ENCODE measurements around the gene SLC16A10.
"Not testable (repeated sequence)": the region's sequence is repeated elsewhere in the genome, so short reads cannot be mapped to it uniquely, and the experiment has no call there.

The SLC16A10 gene

GRCh38 chr6:111220383-111221031 lies 133.2 kb downstream of the SLC16A10 start:
- no peak for DNase-seq (ENCODE audit: low read depth)

- DNase-seq (ENCODE audit: low read depth) = no peak
These were observed 134.5 kb downstream of the SLC16A10 start for GRCh38 chr6:111221804-111222203.

GRCh38 chr6:111222341-111222740 lies 135.0 kb downstream of the SLC16A10 start:
- DNase-seq (ENCODE audit: low read depth) = no peak

GRCh38 chr6:111228094-111228493 lies 140.8 kb downstream of the SLC16A10 start:
- no peak for DNase-seq (ENCODE audit: low read depth)

GRCh38 chr6:111230351-111231089 lies 143.2 kb downstream of the SLC16A10 start:
- no peak for DNase-seq (ENCODE audit: low read depth)

GRCh38 chr6:111231090-111231459 lies 143.8 kb downstream of the SLC16A10 start:
- DNase-seq (ENCODE audit: low read depth) = no peak

GRCh38 chr6:111237852-111238251 lies 150.5 kb downstream of the SLC16A10 start:
- no peak for DNase-seq (ENCODE audit: low read depth)

GRCh38 chr6:111238464-111239119 lies 151.3 kb downstream of the SLC16A10 start:
- no peak for DNase-seq (ENCODE audit: low read depth)

GRCh38 chr6:111239461-111239860 lies 152.2 kb downstream of the SLC16A10 start:
- DNase-seq (ENCODE audit: low read depth) = no peak

- no peak for DNase-seq (ENCODE audit: low read depth)
These were observed 155.1 kb downstream of the SLC16A10 start for GRCh38 chr6:111242452-111242851.

- DNase-seq (ENCODE audit: low read depth) = no peak
These were observed 155.8 kb downstream of the SLC16A10 start for GRCh38 chr6:111243095-111243494.

GRCh38 chr6:111248789-111249188 lies 161.5 kb downstream of the SLC16A10 start:
- DNase-seq (ENCODE audit: low read depth) = no peak

- DNase-seq (ENCODE audit: low read depth) = no peak
These were observed 163.6 kb downstream of the SLC16A10 start for GRCh38 chr6:111250791-111251354.

- no peak for DNase-seq (ENCODE audit: low read depth)
These were observed 165.4 kb downstream of the SLC16A10 start for GRCh38 chr6:111252726-111253125.

- no peak for DNase-seq (ENCODE audit: low read depth)
These were observed 166.9 kb downstream of the SLC16A10 start for GRCh38 chr6:111254004-111254778.

GRCh38 chr6:111254779-111255166 lies 167.5 kb downstream of the SLC16A10 start:
- DNase-seq (ENCODE audit: low read depth) = no peak

GRCh38 chr6:111255838-111256237 lies 168.5 kb downstream of the SLC16A10 start:
- DNase-seq (ENCODE audit: low read depth) = not testable (repeated sequence)

GRCh38 chr6:111256646-111257045 lies 169.3 kb downstream of the SLC16A10 start:
- DNase-seq (ENCODE audit: low read depth) = no peak

- no peak for DNase-seq (ENCODE audit: low read depth)
These were observed 170.7 kb downstream of the SLC16A10 start for GRCh38 chr6:111258010-111258409.

GRCh38 chr6:111258615-111259088 lies 171.3 kb downstream of the SLC16A10 start:
- DNase-seq (ENCODE audit: low read depth) = no peak

GRCh38 chr6:111259089-111259831 lies 172.0 kb downstream of the SLC16A10 start:
- DNase-seq (ENCODE audit: low read depth) = peak; percentile 99
